ENCODE measurements around the gene HBP1. TPM values are rescaled to one million over a fixed set of nuclear protein-coding genes. Genes with fewer than 3 reads are reported as not detected.

Gene HBP1
- polyA plus RNA-seq, 3 donors from 2014 or later, result 42.8 to 107 (median 51.9) TPM

Other genes with a start within 250 kb of the HBP1 start
- gene PRKAR2B, start 124.3 kb upstream of the HBP1 start, polyA plus RNA-seq, result 1 to 10 TPM in 2 of 3 donors, under 1 TPM in 1; 0.74 to 5.9 (median 1.7) TPM

All from immature natural killer cell (primary cell).